K562 (cell line): Measurements from ENCODE around the gene MBOAT7. TPM values are rescaled to one million over a fixed set of nuclear protein-coding genes. Genes with fewer than 3 reads are reported as not detected.

Source experiments
- ESRRA ChIP-seq: fragments of 450-650 bp; IDR thresholded peaks from 2 replicates; pipeline ENCODE4 v1.6.1; 2014; ENCODE audit warnings: low read depth, mild to moderate bottlenecking, moderate library complexity, borderline replicate concordance
- GTF2A2 ChIP-seq: IDR thresholded peaks from 2 replicates; pipeline ENCODE4 v1.6.1; 2016; ENCODE audit warnings: mild to moderate bottlenecking, missing genetic modification characterization, missing compliant biosample characterization
- HDAC2 ChIP-seq: fragments of 450-650 bp; IDR thresholded peaks from 2 replicates; pipeline ENCODE4 v1.6.1; 2016; ENCODE audit warnings: mild to moderate bottlenecking
- NFIX ChIP-seq: fragments of 250-450 bp; sonication (Bioruptor Pico); IDR thresholded peaks from 2 replicates; pipeline ENCODE4 v1.4.0; 2020; ENCODE audit warnings: low read depth, mild to moderate bottlenecking, moderate library complexity
- REST ChIP-seq, 2 experiments: fragments of 450-650 bp; formaldehyde crosslinking in 1 of 2; IDR thresholded peaks; 2 replicates each; pipeline versions ENCODE4 v1.4.0 to v1.6.1; 2014 to 2020; ENCODE audit warnings: mild to moderate bottlenecking in 2 of 2, borderline replicate concordance in 1 of 2, low read depth in 1 of 2
- TBL1XR1 ChIP-seq, 2 experiments: IDR thresholded peaks; 2 replicates each; pipeline ENCODE4 v1.6.1; 2012; ENCODE audit warnings: improper control_type of control experiment in 2 of 2, low read length in 2 of 2, mild to moderate bottlenecking in 1 of 2
- THRB ChIP-seq: fragments of 450-650 bp; formaldehyde crosslinking; conservative IDR thresholded peaks from 2 replicates; pipeline ENCODE4 v1.4.0; 2022; ENCODE audit warnings: mild to moderate bottlenecking, missing genetic modification characterization
- TSC22D4 ChIP-seq: fragments of 450-650 bp; IDR thresholded peaks from 2 replicates; pipeline ENCODE4 v1.6.1; 2016; ENCODE audit warnings: missing genetic modification characterization, missing biosample characterization, control low read depth
- ZBTB2 ChIP-seq: fragments of 450-650 bp; IDR thresholded peaks from 2 replicates; pipeline ENCODE4 v1.6.1; 2016; ENCODE audit warnings: antibody characterized with exemption
- polyA plus RNA-seq, 8 experiments: library from polyadenylated mRNA; depleted of rRNA in 4 of 8; stranded (reverse) in 5 of 8; unstranded in 3 of 8; fragments of >200 nt; fragmentation: Nextera tagmentation in 2 of 8; fragmentation: Illumina TruSeq in 1 of 8; extraction: Ambion mirVana in 2 of 8; extraction: Trizol in 1 of 8; gene quantifications; 2 replicates each; pipeline versions ENCODE4 v1.2.1 to v1.2.3, GENCODE V29; 2011 to 2014; ENCODE audit warnings: inconsistent platforms in 1 of 8, missing spikeins in 1 of 8
- total RNA-seq, 7 experiments: library from RNA; depleted of rRNA in 6 of 7; stranded (reverse); fragments of >200 nt in 6 of 7; fragmentation: Illumina TruSeq in 2 of 7; extraction: Trizol in 2 of 7; gene quantifications; 2 replicates each; pipeline versions ENCODE4 v1.2.1 to v1.2.3, GENCODE V29; 2011 to 2021; ENCODE audit warnings: low replicate concordance in 1 of 7
- TF ChIP-seq, protein P1 (sequence below): fragments of 250-450 bp; sonication (Bioruptor Pico); IDR thresholded peaks from 2 replicates; pipeline ENCODE4 v1.9.0; 2021; ENCODE audit warnings: mild to moderate bottlenecking, inconsistent platforms
- TF ChIP-seq, protein P2 (sequence below): fragments of 450-650 bp; IDR thresholded peaks from 2 replicates; pipeline ENCODE4 v1.6.1; 2017; ENCODE audit warnings: mild to moderate bottlenecking, moderate library complexity

Gene MBOAT7
- total and polyA plus RNA-seq, 9 of the 15 experiments (the other 6 are each of a cell fraction or from before 2014, with no cell fraction given) = 1.4 to 153 (median 56.1) TPM

- TF ChIP-seq REST (IDR thresholded peaks at IDR 0.05; ENCODE audit: borderline replicate concordance) = peak; percentile 69
- TF ChIP-seq REST (CRISPR knock-in tag; IDR thresholded peaks at IDR 0.05; ENCODE audit: low read depth) = no peak; the same call in 1 of the 2 replicates
- TF ChIP-seq TBL1XR1 (IDR thresholded peaks at IDR 0.05; ENCODE audit: low read length in 2 of 2) = peak in 1 of 2 experiments; percentile 91
- TF ChIP-seq, protein P1, sequence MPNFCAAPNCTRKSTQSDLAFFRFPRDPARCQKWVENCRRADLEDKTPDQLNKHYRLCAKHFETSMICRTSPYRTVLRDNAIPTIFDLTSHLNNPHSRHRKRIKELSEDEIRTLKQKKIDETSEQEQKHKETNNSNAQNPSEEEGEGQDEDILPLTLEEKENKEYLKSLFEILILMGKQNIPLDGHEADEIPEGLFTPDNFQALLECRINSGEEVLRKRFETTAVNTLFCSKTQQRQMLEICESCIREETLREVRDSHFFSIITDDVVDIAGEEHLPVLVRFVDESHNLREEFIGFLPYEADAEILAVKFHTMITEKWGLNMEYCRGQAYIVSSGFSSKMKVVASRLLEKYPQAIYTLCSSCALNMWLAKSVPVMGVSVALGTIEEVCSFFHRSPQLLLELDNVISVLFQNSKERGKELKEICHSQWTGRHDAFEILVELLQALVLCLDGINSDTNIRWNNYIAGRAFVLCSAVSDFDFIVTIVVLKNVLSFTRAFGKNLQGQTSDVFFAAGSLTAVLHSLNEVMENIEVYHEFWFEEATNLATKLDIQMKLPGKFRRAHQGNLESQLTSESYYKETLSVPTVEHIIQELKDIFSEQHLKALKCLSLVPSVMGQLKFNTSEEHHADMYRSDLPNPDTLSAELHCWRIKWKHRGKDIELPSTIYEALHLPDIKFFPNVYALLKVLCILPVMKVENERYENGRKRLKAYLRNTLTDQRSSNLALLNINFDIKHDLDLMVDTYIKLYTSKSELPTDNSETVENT (CRISPR knock-in tag) = peak; percentile 51
- no peak for TF ChIP-seq TSC22D4 (tag)
- TF ChIP-seq, protein P2, sequence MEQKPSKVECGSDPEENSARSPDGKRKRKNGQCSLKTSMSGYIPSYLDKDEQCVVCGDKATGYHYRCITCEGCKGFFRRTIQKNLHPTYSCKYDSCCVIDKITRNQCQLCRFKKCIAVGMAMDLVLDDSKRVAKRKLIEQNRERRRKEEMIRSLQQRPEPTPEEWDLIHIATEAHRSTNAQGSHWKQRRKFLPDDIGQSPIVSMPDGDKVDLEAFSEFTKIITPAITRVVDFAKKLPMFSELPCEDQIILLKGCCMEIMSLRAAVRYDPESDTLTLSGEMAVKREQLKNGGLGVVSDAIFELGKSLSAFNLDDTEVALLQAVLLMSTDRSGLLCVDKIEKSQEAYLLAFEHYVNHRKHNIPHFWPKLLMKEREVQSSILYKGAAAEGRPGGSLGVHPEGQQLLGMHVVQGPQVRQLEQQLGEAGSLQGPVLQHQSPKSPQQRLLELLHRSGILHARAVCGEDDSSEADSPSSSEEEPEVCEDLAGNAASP = no peak
- TF ChIP-seq ESRRA = peak; percentile 95
- TF ChIP-seq HDAC2 = peak; percentile 97
- peak; percentile 97 for TF ChIP-seq THRB
- TF ChIP-seq ZBTB2 = no peak
- TF ChIP-seq NFIX (CRISPR knock-in tag) = no peak; the same call in 1 of the 2 replicates
- TF ChIP-seq GTF2A2 (tag) = no peak
Measured at GRCh38 chr19:54207983-54208783, 18.8 kb upstream of the MBOAT7 start (continued).
